Measurements from ENCODE around the gene RALA. TPM values are rescaled to one million over a fixed set of nuclear protein-coding genes. Genes with fewer than 3 reads are reported as not detected.

Gene RALA
- total RNA-seq, 1 experiment from 2014 or later = 27.3 TPM

GRCh38 chr7:39745320-39745719, 121.9 kb downstream of the RALA start:
- Histone ChIP-seq H4K20me1 (ENCODE audit: insufficient read depth) (no peaks in the 10 kb centered on the region), H3K27me3 (ENCODE audit: insufficient read depth, low read length) (no peaks in the 10 kb centered on the region), H2AFZ (ENCODE audit: low read depth, low read length, poor library complexity, severe bottlenecking) (no peak overlapping the region), H3K9ac (ENCODE audit: low read length) (no peak overlapping the region), H3K9me3 (ENCODE audit: control insufficient read depth in 1 of 2, insufficient read depth in 1 of 2, low read depth in 1 of 2, low read length in 2 of 2) (no peaks in the 10 kb centered on the region), H3K4me3 (replicated peaks in 1 of 2; ENCODE audit: low read depth in 1 of 2, low read length in 2 of 2) (no peak overlapping the region), H3K79me2 (ENCODE audit: insufficient read depth, low read length) (peaks cover 4% of the 10 kb centered on the region; the same call in 1 of the 2 replicates), H3K36me3 (ENCODE audit: control insufficient read depth in 1 of 2, insufficient read depth in 2 of 2, low read length in 2 of 2) (no peaks in the 10 kb centered on the region), H3K4me1 (ENCODE audit: control insufficient read depth in 1 of 2, insufficient read depth in 2 of 2, low read length in 2 of 2) (peaks cover 4 to 23% of the 10 kb centered on the region in 2 experiments; a peak in 3 of 4 replicates), H3K27ac (ENCODE audit: low read depth, low read length) (no peak overlapping the region), H3K4me2 (ENCODE audit: low read length) (no peak overlapping the region), H3K9me2 (ENCODE audit: insufficient read depth) (no peaks in the 10 kb centered on the region)
- no peak for DNase-seq (ENCODE audit: low read depth, low spot score)
- ChIA-PET CTCF (interaction anchor here (6.2 kb wide), 1 partner anchor 164 kb away, joined by 112 read pairs; no protein-coding TSS in a partner anchor), RAD21 (ENCODE audit: low non-redundant PET in 1 of 2, low total read pairs in 2 of 2, uncharacterized antibody in 2 of 2, unreplicated experiment in 2 of 2) (interaction anchor here (0.9 to 3.0 kb wide), 2 partner anchors 165 kb away, joined by 3 to 15 read pairs; no protein-coding TSS in a partner anchor), POLR2A (no interaction called here)
- BruUV-seq (replicated peaks) = no TSS peak
- intact Hi-C loops (cut with micrococcal nuclease) = loop anchor here (5.0 kb wide), 1 partner anchor 123 kb away; the partner anchor contains the start of gene RALA
- TF ChIP-seq SRF (IDR thresholded peaks at IDR 0.05; ENCODE audit: low read depth) (no peak), EGR1 (IDR thresholded peaks at IDR 0.05; ENCODE audit: low read depth) (no peak), TCF7L2 (IDR thresholded peaks at IDR 0.05; ENCODE audit: borderline replicate concordance, extremely low read depth, insufficient read depth, insufficient read length) (no peak), SIN3A (IDR thresholded peaks at IDR 0.05; ENCODE audit: low read depth) (no peak), ELF1 (IDR thresholded peaks at IDR 0.05; ENCODE audit: borderline replicate concordance, low read depth) (no peak), SP1 (IDR thresholded peaks at IDR 0.05; ENCODE audit: low read depth) (no peak), RAD21 (IDR thresholded peaks at IDR 0.05; ENCODE audit: low read depth) (no peak), CEBPB (IDR thresholded peaks at IDR 0.05; ENCODE audit: low read depth) (no peak), ZFX (IDR thresholded peaks at IDR 0.05) (no peak), POLR2AphosphoS5 (IDR thresholded peaks at IDR 0.05; ENCODE audit: low read depth, low read length) (no peak), JUND (IDR thresholded peaks at IDR 0.05) (no peak), CTCF (IDR thresholded peaks at IDR 0.05 in 2 of 3, conservative IDR thresholded peaks at IDR 0.05 in 1 of 3; ENCODE audit: borderline replicate concordance in 1 of 3, insufficient read depth in 1 of 3, low read depth in 2 of 3, low read length in 2 of 3) (no peak), EZH2phosphoT487 (IDR thresholded peaks at IDR 0.05; ENCODE audit: borderline replicate concordance) (no peak), CBX3 (IDR thresholded peaks at IDR 0.05; ENCODE audit: low read depth) (no peak), POLR2A (IDR thresholded peaks at IDR 0.05; ENCODE audit: borderline replicate concordance, extremely low read depth, insufficient read depth, insufficient read length) (no peak), EZH2 (IDR thresholded peaks at IDR 0.05) (no peak), FOSL1 (IDR thresholded peaks at IDR 0.05; ENCODE audit: low read depth) (no peak)
- TF ChIP-seq, protein P1, sequence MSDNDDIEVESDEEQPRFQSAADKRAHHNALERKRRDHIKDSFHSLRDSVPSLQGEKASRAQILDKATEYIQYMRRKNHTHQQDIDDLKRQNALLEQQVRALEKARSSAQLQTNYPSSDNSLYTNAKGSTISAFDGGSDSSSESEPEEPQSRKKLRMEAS (IDR thresholded peaks at IDR 0.05) = no peak
- TF ChIP-seq, protein P2, sequence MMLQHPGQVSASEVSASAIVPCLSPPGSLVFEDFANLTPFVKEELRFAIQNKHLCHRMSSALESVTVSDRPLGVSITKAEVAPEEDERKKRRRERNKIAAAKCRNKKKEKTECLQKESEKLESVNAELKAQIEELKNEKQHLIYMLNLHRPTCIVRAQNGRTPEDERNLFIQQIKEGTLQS (IDR thresholded peaks at IDR 0.05) = no peak
- TF ChIP-seq, protein P3, sequence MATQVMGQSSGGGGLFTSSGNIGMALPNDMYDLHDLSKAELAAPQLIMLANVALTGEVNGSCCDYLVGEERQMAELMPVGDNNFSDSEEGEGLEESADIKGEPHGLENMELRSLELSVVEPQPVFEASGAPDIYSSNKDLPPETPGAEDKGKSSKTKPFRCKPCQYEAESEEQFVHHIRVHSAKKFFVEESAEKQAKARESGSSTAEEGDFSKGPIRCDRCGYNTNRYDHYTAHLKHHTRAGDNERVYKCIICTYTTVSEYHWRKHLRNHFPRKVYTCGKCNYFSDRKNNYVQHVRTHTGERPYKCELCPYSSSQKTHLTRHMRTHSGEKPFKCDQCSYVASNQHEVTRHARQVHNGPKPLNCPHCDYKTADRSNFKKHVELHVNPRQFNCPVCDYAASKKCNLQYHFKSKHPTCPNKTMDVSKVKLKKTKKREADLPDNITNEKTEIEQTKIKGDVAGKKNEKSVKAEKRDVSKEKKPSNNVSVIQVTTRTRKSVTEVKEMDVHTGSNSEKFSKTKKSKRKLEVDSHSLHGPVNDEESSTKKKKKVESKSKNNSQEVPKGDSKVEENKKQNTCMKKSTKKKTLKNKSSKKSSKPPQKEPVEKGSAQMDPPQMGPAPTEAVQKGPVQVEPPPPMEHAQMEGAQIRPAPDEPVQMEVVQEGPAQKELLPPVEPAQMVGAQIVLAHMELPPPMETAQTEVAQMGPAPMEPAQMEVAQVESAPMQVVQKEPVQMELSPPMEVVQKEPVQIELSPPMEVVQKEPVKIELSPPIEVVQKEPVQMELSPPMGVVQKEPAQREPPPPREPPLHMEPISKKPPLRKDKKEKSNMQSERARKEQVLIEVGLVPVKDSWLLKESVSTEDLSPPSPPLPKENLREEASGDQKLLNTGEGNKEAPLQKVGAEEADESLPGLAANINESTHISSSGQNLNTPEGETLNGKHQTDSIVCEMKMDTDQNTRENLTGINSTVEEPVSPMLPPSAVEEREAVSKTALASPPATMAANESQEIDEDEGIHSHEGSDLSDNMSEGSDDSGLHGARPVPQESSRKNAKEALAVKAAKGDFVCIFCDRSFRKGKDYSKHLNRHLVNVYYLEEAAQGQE (IDR thresholded peaks at IDR 0.05; ENCODE audit: low read depth) = no peak
- no peak for ATAC-seq
